ENCODE results near the gene CEP112.
"Not testable (repeated sequence)": the region's sequence is repeated elsewhere in the genome, so short reads cannot be mapped to it uniquely, and the experiment has no call there.

Gene CEP112

DNA sequence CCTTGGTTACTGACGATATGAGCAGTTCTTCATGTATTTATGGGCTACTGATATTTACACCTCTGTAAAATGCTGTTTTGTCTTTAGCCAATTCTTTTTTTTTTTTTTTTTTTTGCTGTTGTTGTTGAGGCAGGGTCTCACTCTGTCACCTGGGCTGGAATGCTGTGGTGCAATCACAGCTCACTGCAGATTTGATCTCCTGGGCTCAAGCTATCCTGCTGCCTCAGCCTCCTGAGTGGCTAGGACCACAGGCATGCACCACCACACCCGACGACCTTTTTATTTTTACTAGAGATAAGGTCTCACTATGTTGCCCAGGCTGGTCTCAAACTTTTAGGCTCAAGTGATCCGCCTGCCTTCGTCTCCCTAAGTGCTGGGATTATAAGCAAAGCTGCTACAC, 405.5 kb downstream of the CEP112 start:
- no peak overlapping the region for H3K4me3 ChIP-seq (ENCODE audit: low read depth, low read length)
- DNase-seq (ENCODE audit: low read depth, low spot score), result no peak
- in situ Hi-C loops (cut with HindIII; ENCODE audit: low sequenced_read_pairs), result no loop called here
- TF ChIP-seq, protein P1, sequence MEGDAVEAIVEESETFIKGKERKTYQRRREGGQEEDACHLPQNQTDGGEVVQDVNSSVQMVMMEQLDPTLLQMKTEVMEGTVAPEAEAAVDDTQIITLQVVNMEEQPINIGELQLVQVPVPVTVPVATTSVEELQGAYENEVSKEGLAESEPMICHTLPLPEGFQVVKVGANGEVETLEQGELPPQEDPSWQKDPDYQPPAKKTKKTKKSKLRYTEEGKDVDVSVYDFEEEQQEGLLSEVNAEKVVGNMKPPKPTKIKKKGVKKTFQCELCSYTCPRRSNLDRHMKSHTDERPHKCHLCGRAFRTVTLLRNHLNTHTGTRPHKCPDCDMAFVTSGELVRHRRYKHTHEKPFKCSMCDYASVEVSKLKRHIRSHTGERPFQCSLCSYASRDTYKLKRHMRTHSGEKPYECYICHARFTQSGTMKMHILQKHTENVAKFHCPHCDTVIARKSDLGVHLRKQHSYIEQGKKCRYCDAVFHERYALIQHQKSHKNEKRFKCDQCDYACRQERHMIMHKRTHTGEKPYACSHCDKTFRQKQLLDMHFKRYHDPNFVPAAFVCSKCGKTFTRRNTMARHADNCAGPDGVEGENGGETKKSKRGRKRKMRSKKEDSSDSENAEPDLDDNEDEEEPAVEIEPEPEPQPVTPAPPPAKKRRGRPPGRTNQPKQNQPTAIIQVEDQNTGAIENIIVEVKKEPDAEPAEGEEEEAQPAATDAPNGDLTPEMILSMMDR (IDR thresholded peaks at IDR 0.05; ENCODE audit: low read depth, low read length), result no peak

DNA sequence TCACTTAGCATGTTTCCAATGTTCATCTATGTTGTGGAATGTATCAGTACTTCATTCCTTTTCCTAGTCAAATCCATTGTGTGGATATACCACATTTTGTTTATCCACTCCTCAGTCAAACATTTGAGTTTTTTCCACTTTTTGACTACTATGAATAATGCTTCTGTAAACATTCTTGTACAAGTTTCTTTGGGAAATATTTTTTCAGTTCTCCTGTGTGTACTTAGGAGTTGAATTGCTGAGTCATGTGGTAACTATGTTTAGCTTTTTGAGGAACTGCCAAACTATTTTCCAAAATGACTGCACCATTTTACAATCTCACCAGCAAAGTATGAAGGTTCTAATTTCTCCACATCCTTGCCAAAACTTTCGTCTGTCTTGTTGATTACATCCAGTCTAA, 406.8 kb downstream of the CEP112 start:
- H3K4me3 ChIP-seq (ENCODE audit: low read depth, low read length), result no peak overlapping the region
- DNase-seq (ENCODE audit: low read depth, low spot score), result peak; percentile 96
- in situ Hi-C loops (cut with HindIII; ENCODE audit: low sequenced_read_pairs), result no loop called here
- TF ChIP-seq, protein P1 (IDR thresholded peaks at IDR 0.05; ENCODE audit: low read depth, low read length), result no peak

DNA sequence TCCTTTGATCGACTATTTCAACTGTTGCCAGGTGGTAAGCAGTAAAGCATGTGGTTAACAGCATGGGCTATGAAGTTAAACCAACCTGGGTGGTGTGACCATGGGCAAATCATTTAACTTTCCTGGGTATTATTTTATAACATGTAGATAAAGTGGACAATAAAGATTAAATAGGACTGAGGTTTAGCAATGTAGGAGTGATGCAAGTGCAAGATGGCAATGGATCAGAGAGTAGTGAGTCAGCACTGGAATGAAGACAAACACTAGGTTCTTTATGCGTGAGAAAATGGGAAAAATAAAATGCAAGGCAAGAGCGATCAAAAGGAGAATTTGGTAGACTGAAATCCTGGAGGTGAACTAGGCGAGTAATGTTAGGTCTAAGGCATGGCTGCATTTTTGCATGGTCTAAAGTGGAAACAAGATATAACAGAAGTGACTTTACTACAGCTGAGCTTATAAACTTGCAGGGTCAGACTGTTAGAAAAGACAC, 408.0 kb downstream of the CEP112 start:
- no peak overlapping the region for H3K4me3 ChIP-seq (ENCODE audit: low read depth, low read length)
- TF ChIP-seq, protein P1 (IDR thresholded peaks at IDR 0.05; ENCODE audit: low read depth, low read length), result no peak
- peak; percentile 95 for DNase-seq (ENCODE audit: low read depth, low spot score)
- in situ Hi-C loops (cut with HindIII; ENCODE audit: low sequenced_read_pairs), result no loop called here

DNA sequence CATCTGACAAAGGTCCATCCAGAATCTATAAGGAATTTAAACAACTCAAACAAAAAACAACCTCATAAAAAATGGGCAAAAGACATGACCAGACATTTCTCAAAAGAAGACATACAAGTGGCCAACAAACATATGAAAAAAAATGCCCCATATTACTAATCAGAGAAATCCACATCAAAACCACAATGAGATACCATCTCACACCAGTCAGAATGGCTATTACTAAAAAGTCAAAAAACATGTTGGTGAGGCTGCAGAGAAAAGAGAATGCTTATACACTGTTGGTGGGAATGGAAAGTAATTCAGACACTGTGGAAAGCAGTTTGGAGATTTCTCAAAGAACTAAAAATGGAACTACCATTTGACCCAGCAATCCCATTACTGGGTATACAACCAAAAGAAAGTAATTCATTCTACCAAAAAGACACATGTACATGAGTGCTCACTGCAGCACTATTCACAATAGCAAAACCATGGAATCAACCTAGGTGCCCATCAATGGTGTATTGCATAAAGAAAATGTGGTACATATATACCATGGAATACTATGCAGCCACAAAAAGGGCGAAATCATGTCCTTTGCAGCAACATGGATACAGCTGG, 409.7 kb downstream of the CEP112 start:
- H3K4me3 ChIP-seq (ENCODE audit: low read depth, low read length); DNase-seq (ENCODE audit: low read depth, low spot score); in situ Hi-C loops (cut with HindIII; ENCODE audit: low sequenced_read_pairs): not testable (repeated sequence)

DNA sequence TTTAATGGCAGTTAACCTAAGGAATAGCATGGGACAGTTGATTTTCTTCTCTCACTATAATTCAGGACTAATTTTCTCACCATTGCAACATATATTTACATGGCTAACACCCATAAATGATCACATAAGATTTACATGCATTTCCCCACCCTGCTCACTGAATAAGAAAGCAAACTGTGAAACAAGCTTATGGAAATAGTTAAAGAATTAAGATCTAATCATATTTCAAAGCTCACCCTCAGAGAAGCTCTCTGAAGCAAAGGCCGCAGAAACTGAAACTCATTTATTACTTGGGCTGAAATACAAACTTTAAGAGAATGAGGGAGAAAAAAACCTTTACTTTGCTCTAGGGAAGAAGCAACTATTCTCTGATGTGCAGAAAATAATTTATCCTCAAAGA, 411.8 kb downstream of the CEP112 start:
- TF ChIP-seq, protein P1 (IDR thresholded peaks at IDR 0.05; ENCODE audit: low read depth, low read length), result no peak
- no peak overlapping the region for H3K4me3 ChIP-seq (ENCODE audit: low read depth, low read length)
- in situ Hi-C loops (cut with HindIII; ENCODE audit: low sequenced_read_pairs), result no loop called here
- DNase-seq (ENCODE audit: low read depth, low spot score), result no peak

DNA sequence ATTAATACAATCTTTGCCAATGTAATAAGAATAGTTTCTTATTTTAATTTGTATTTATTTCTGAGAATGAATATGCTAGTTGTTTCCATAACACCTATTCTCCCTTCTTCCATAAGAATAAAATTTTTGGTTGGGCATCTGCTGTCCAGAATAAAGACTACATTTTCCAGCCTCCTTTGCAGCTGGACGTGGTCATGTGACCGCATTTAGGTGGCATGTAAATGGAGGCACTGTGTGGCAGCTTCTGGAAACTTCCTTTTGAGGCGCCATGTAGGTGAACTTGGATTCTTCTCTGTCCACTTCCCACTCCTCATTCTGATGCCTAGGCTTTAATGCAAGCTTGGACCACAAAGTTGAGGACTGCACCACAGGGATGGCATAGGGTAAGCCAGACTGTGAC, 415.0 kb downstream of the CEP112 start:
- in situ Hi-C loops (cut with HindIII; ENCODE audit: low sequenced_read_pairs), result no loop called here
- H3K4me3 ChIP-seq (ENCODE audit: low read depth, low read length), result no peak overlapping the region
- TF ChIP-seq, protein P1 (IDR thresholded peaks at IDR 0.05; ENCODE audit: low read depth, low read length), result no peak
- no peak for DNase-seq (ENCODE audit: low read depth, low spot score)

DNA sequence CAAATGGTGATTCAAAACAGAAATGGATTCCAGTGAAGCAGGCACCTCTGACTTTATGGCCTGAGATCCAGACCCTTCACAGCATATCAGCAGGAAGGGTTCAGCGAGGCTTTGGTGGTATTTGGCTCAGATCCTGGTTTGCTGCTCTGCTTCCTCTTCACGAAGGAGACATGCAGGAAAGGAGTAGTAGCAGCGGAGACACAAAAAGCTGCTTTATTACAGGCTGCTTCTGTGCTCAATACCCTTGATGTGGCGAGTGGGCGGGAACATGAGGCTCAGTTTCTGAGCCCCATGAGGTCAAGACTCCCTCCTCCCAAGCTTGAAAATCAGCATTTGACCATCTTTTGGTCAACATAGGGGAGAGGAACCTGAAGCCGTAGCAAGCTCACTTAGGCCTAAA, 417.1 kb downstream of the CEP112 start:
- no peak for DNase-seq (ENCODE audit: low read depth, low spot score)
- in situ Hi-C loops (cut with HindIII; ENCODE audit: low sequenced_read_pairs), result no loop called here
- TF ChIP-seq, protein P1 (IDR thresholded peaks at IDR 0.05; ENCODE audit: low read depth, low read length), result no peak
- H3K4me3 ChIP-seq (ENCODE audit: low read depth, low read length), result no peak overlapping the region
